ENCODE data around the gene CETN2. TPM values are rescaled to one million over a fixed set of nuclear protein-coding genes. Genes with fewer than 3 reads are reported as not detected.

Gene CETN2
- total RNA-seq, 1 experiment from 2014 or later, result 63.3 TPM

DNA sequence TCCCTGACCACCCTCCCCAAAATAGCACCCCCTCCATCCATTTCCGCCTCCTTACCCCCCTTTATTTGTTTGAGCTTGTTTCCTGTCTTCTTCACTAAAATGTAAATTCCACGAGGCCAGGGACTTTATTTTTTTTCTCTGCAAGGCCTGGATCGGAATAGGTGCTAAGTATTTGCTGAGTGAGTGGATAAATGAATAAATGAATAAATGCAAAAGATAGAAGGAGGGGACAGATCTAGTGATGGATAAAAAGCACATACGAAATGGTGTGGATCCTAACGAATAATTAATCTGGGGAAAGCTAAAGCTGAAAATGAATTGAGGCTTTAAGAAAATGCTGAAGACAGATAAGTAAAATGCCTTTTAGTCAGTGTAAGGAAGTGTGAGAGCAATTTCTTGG lies 12.2 kb downstream of the CETN2 start:
- Histone ChIP-seq H3K27me3 (ENCODE audit: control insufficient read depth, insufficient read depth, low read length) (peaks cover 2% of the 10 kb centered on the region; the same call in 1 of the 2 replicates), H3K27ac (ENCODE audit: low read length) (no peak overlapping the region), H3K36me3 (ENCODE audit: control insufficient read depth, insufficient read depth, low read length) (no peaks in the 10 kb centered on the region), H3K9me3 (ENCODE audit: control insufficient read depth, insufficient read depth, low read depth, low read length) (no peaks in the 10 kb centered on the region), H3K4me3 (ENCODE audit: low read depth in 2 of 2, low read length in 2 of 2) (no peak overlapping the region), H3K4me1 (ENCODE audit: control insufficient read depth, insufficient read depth, low read length) (no peaks in the 10 kb centered on the region)
- ChIA-PET POLR2A (no interaction called here), CTCF (no interaction called here)
- in situ Hi-C loops (cut with HindIII; ENCODE audit: low pct_unique_long_range_greater_than_20kb, low sequenced_read_pairs) (loop anchor here (25.0 kb wide), 1 partner anchor 181 kb away; the partner anchor contains the start of gene GABRQ), intact Hi-C loops (cut with micrococcal nuclease; ENCODE audit: unreplicated experiment) (loop anchor here (10.0 kb wide), 1 partner anchor 1104 kb away; the partner anchor contains the start of gene FATE1)
- no TSS peak for BruUV-seq (replicated peaks)
- TF ChIP-seq SIN3A (IDR thresholded peaks at IDR 0.05; ENCODE audit: borderline replicate concordance, insufficient read depth, low read depth, low read length) (no peak), TCF7L2 (IDR thresholded peaks at IDR 0.05; ENCODE audit: low read depth, low read length) (no peak), POLR2AphosphoS5 (IDR thresholded peaks at IDR 0.05; ENCODE audit: low read depth, low read length) (no peak)
- TF ChIP-seq, protein P1, sequence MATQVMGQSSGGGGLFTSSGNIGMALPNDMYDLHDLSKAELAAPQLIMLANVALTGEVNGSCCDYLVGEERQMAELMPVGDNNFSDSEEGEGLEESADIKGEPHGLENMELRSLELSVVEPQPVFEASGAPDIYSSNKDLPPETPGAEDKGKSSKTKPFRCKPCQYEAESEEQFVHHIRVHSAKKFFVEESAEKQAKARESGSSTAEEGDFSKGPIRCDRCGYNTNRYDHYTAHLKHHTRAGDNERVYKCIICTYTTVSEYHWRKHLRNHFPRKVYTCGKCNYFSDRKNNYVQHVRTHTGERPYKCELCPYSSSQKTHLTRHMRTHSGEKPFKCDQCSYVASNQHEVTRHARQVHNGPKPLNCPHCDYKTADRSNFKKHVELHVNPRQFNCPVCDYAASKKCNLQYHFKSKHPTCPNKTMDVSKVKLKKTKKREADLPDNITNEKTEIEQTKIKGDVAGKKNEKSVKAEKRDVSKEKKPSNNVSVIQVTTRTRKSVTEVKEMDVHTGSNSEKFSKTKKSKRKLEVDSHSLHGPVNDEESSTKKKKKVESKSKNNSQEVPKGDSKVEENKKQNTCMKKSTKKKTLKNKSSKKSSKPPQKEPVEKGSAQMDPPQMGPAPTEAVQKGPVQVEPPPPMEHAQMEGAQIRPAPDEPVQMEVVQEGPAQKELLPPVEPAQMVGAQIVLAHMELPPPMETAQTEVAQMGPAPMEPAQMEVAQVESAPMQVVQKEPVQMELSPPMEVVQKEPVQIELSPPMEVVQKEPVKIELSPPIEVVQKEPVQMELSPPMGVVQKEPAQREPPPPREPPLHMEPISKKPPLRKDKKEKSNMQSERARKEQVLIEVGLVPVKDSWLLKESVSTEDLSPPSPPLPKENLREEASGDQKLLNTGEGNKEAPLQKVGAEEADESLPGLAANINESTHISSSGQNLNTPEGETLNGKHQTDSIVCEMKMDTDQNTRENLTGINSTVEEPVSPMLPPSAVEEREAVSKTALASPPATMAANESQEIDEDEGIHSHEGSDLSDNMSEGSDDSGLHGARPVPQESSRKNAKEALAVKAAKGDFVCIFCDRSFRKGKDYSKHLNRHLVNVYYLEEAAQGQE (IDR thresholded peaks at IDR 0.05; ENCODE audit: insufficient read depth in 1 of 2, low read depth in 2 of 2, low read length in 1 of 2), result no peak
- TF ChIP-seq, protein P2, sequence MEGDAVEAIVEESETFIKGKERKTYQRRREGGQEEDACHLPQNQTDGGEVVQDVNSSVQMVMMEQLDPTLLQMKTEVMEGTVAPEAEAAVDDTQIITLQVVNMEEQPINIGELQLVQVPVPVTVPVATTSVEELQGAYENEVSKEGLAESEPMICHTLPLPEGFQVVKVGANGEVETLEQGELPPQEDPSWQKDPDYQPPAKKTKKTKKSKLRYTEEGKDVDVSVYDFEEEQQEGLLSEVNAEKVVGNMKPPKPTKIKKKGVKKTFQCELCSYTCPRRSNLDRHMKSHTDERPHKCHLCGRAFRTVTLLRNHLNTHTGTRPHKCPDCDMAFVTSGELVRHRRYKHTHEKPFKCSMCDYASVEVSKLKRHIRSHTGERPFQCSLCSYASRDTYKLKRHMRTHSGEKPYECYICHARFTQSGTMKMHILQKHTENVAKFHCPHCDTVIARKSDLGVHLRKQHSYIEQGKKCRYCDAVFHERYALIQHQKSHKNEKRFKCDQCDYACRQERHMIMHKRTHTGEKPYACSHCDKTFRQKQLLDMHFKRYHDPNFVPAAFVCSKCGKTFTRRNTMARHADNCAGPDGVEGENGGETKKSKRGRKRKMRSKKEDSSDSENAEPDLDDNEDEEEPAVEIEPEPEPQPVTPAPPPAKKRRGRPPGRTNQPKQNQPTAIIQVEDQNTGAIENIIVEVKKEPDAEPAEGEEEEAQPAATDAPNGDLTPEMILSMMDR (IDR thresholded peaks at IDR 0.05), result no peak
- no peak for ATAC-seq
- DNase-seq (ENCODE audit: low read depth, low spot score), result no peak

DNA sequence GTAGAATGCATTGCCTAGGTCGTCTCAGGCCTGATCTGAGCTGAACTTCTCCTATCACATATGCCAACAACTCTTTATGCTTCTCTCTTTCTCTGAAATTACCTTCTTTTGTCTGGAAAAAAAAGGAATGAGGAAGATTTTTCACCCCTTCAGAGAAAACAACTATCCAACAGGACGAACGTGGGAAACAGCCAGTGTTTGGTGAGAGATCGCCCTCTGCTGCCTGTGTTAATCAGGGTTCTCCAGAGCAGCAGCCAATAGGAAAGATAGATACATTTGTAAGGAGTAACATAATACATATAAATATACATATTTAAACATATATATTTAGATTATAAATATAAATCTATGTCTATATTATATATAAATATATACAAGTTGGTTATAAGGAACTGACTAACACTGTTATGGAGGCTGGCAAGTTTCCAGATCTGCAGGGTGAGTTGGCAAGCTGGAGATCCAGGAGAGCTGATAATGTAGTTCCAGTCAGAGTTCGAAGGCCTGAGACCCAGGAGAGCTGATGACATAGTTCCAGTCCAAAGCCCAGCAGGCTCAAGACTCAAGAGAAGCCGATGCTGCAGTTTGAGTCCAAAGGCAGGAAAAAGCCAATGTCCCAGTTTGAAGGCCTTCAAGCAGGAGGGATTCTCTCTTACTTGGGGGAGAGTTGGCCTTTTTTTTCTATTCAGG lies 13.3 kb downstream of the CETN2 start:
- Histone ChIP-seq H3K4me1 (ENCODE audit: control insufficient read depth, insufficient read depth, low read length) (no peaks in the 10 kb centered on the region), H3K4me3 (ENCODE audit: low read depth in 2 of 2, low read length in 2 of 2) (no peak overlapping the region), H3K9me3 (ENCODE audit: control insufficient read depth, insufficient read depth, low read depth, low read length) (no peaks in the 10 kb centered on the region), H3K27me3 (ENCODE audit: control insufficient read depth, insufficient read depth, low read length) (no peaks in the 10 kb centered on the region; the same call in 1 of the 2 replicates), H3K27ac (ENCODE audit: low read length) (no peak overlapping the region), H3K36me3 (ENCODE audit: control insufficient read depth, insufficient read depth, low read length) (no peaks in the 10 kb centered on the region)
- no TSS peak for BruUV-seq (replicated peaks)
- POLR2A ChIA-PET, result no interaction called here
- ATAC-seq (peak; percentile 85), DNase-seq (ENCODE audit: low read depth, low spot score) (no peak)
- in situ Hi-C loops (cut with HindIII; ENCODE audit: low pct_unique_long_range_greater_than_20kb, low sequenced_read_pairs) (loop anchor here (25.0 kb wide), 1 partner anchor 180 kb away; the partner anchor contains the start of gene GABRQ), intact Hi-C loops (cut with micrococcal nuclease; ENCODE audit: unreplicated experiment) (loop anchor here (2.0 to 10.0 kb wide), 3 partner anchors 174 to 1102 kb away; partner anchors contain the start of gene FATE1)
- CTCF ChIA-PET, result interaction anchor here (0.7 kb wide), 1 partner anchor 174 kb away, joined by 4 read pairs; no protein-coding TSS in a partner anchor
- TF ChIP-seq, protein P2 (IDR thresholded peaks at IDR 0.05), result peak; percentile 75
- no peak for TF ChIP-seq POLR2AphosphoS5 (IDR thresholded peaks at IDR 0.05; ENCODE audit: low read depth, low read length)

All from Panc1 (cell line).